SK-N-SH (cell line): Measurements from ENCODE around the gene SLC3A2. TPM values are rescaled to one million over a fixed set of nuclear protein-coding genes. Genes with fewer than 3 reads are reported as not detected.
"Not testable (repeated sequence)": the region's sequence is repeated elsewhere in the genome, so short reads cannot be mapped to it uniquely, and the experiment has no call there.

Experiments
- CTCF ChIA-PET: fragments of 300-600, 350-600 bp; formaldehyde crosslinking; extraction: SDS; loops from one replicate; lab custom pipeline; 2021; lab: Yijun Ruan, JAX
- POLR2A ChIA-PET: fragments of 350-600 bp; sonication (Branson Sonifier 250); formaldehyde crosslinking; extraction: SDS; loops from one replicate; lab custom pipeline; 2020; ENCODE audit warnings: antibody characterized with exemption, inconsistent platforms; lab: Yijun Ruan, JAX
- DNase-seq: peaks from one replicate; pipeline ENCODE4 v3.0.0; 2012
- H2AFZ ChIP-seq: fragments of 200-600 bp; sonication (generic); 2 replicates; pipeline ENCODE4 v1.8.1; 2016; ENCODE audit warnings: antibody characterized with exemption, mild to moderate bottlenecking, low read depth
- H3F3A ChIP-seq: fragments of 200-600 bp; sonication (generic); replicated peaks from 2 replicates; pipeline ENCODE3; 2016; ENCODE audit warnings: antibody characterized with exemption, mild to moderate bottlenecking; ENCODE audit not compliant: insufficient read depth
- H3K27ac ChIP-seq, 2 experiments: fragments of 200-500 bp in 1 of 2; fragments of 200-600 bp in 1 of 2; sonication (Bioruptor generic) in 1 of 2; sonication (generic), shearing (Covaris generic) in 1 of 2; 2 replicates each; pipeline versions ENCODE4 v1.5.1 to v1.6.1; 2014 to 2016; ENCODE audit warnings: low read depth in 2 of 2, inconsistent platforms in 1 of 2, low read length in 1 of 2, mild to moderate bottlenecking in 1 of 2, mixed read lengths in 1 of 2
- H3K27me3 ChIP-seq: fragments of 200-600 bp; sonication (generic), shearing (Covaris generic); 2 replicates; pipeline ENCODE4 v1.6.1; 2016; ENCODE audit warnings: mixed run types; ENCODE audit not compliant: insufficient read depth
- H3K36me3 ChIP-seq, 2 experiments: fragments of 200-500 bp in 1 of 2; fragments of 200-600 bp in 1 of 2; sonication (Bioruptor generic) in 1 of 2; sonication (generic) in 1 of 2; replicated peaks in 1 of 2; 2 replicates each; pipeline versions ENCODE3 to v1.5.1; 2014 to 2016; ENCODE audit warnings: low read length in 1 of 2, mild to moderate bottlenecking in 1 of 2; ENCODE audit not compliant: insufficient read depth in 2 of 2, control insufficient read depth in 1 of 2
- H3K4me1 ChIP-seq, 2 experiments: fragments of 200-500 bp in 1 of 2; fragments of 200-600 bp in 1 of 2; sonication (Bioruptor generic) in 1 of 2; sonication (generic), shearing (Covaris generic) in 1 of 2; 2 replicates each; pipeline versions ENCODE4 v1.5.1 to v1.6.1; 2014 to 2016; ENCODE audit warnings: low read depth in 1 of 2, low read length in 1 of 2, mixed run types in 1 of 2; ENCODE audit not compliant: insufficient read depth in 2 of 2, control insufficient read depth in 1 of 2
- H3K4me2 ChIP-seq: fragments of 200-600 bp; sonication (generic), shearing (Covaris generic); 2 replicates; pipeline ENCODE4 v1.6.1; 2017; ENCODE audit warnings: mixed run types
- H3K4me3 ChIP-seq, 2 experiments: fragments of 200-500 bp in 1 of 2; fragments of 200-600 bp in 1 of 2; sonication (Bioruptor generic) in 1 of 2; sonication (generic), shearing (Covaris generic) in 1 of 2; 2 replicates each; pipeline versions ENCODE4 v1.5.1 to v1.8.1; 2014 to 2016; ENCODE audit warnings: low read depth in 2 of 2, inconsistent platforms in 1 of 2, low read length in 1 of 2, mild to moderate bottlenecking in 1 of 2, mixed read lengths in 1 of 2, moderate library complexity in 1 of 2
- H3K79me2 ChIP-seq: fragments of 200-600 bp; sonication (generic); 2 replicates; pipeline ENCODE4 v1.8.1; 2017; ENCODE audit warnings: mild to moderate bottlenecking; ENCODE audit not compliant: insufficient read depth
- H3K9ac ChIP-seq: fragments of 200-600 bp; sonication (generic); 2 replicates; pipeline ENCODE4 v1.6.1; 2017; ENCODE audit warnings: mixed run types
- H3K9me2 ChIP-seq: fragments of 200-600 bp; sonication (generic); 2 replicates; pipeline ENCODE4 v1.6.1; 2017; ENCODE audit warnings: mixed run types
- H3K9me3 ChIP-seq: fragments of 200-600 bp; sonication (generic); 2 replicates; pipeline ENCODE4 v1.6.1; 2017; ENCODE audit warnings: mixed run types, mild to moderate bottlenecking, moderate library complexity
- H4K20me1 ChIP-seq: fragments of 200-600 bp; sonication (generic); 2 replicates; pipeline ENCODE4 v1.6.1; 2017; ENCODE audit warnings: mild to moderate bottlenecking, mixed run types; ENCODE audit not compliant: insufficient read depth
- ELF1 ChIP-seq: IDR thresholded peaks from 2 replicates; pipeline ENCODE4 v1.4.0; 2012
- GATA2 ChIP-seq: sonication (generic); formaldehyde crosslinking; IDR thresholded peaks from 2 replicates; pipeline ENCODE4 v1.5.0; 2020; ENCODE audit warnings: mild to moderate bottlenecking, missing genetic modification reagents
- IRF3 ChIP-seq: fragments of 150-350 bp; IDR thresholded peaks from 2 replicates; pipeline ENCODE4 v1.6.1; 2016; ENCODE audit warnings: mild to moderate bottlenecking, low read depth, low read length
- JUND ChIP-seq: IDR thresholded peaks from 2 replicates; pipeline ENCODE4 v1.4.0; 2012
- NFIC ChIP-seq: IDR thresholded peaks from 2 replicates; pipeline ENCODE4 v1.4.0; 2012; ENCODE audit warnings: borderline replicate concordance
- REST ChIP-seq: IDR thresholded peaks from 2 replicates; pipeline ENCODE4 v1.6.1; 2012; ENCODE audit warnings: mild to moderate bottlenecking, low read depth, low read length, moderate library complexity
- TAF1 ChIP-seq: IDR thresholded peaks from 2 replicates; pipeline ENCODE4 v1.6.1; 2012; ENCODE audit warnings: low read depth, mild to moderate bottlenecking, low read length, moderate library complexity, borderline replicate concordance
- USF2 ChIP-seq: fragments of 150-350 bp; IDR thresholded peaks from 2 replicates; pipeline ENCODE4 v1.6.1; 2017; ENCODE audit warnings: antibody characterized with exemption, low read length, low read depth, borderline replicate concordance
- ZBTB33 ChIP-seq: IDR thresholded peaks from 2 replicates; pipeline ENCODE4 v1.4.0; 2012; ENCODE audit warnings: low read depth, borderline replicate concordance
- WGBS: methylation state at CpG from one replicate; pipeline ENCODE4 v1.1.6; 2017; ENCODE audit warnings: low lambda C conversion rate; 5-methylcytosine and 5-hydroxymethylcytosine counted together
- polyA plus RNA-seq, 3 experiments: library from polyadenylated mRNA; depleted of rRNA; stranded (reverse); fragments of >200 nt; gene quantifications; 2 replicates each; pipeline ENCODE4 v1.2.3, GENCODE V29; 2012
- TF ChIP-seq, protein P1 (sequence below): fragments of 200-600 bp; sonication (generic); IDR thresholded peaks from 2 replicates; pipeline ENCODE4 v1.6.1; 2017; ENCODE audit warnings: antibody characterized with exemption, mild to moderate bottlenecking, moderate library complexity

The SLC3A2 gene
- polyA plus RNA-seq, 1 of the 3 experiments (the other 2 are of a cell fraction), result 308 TPM

DNA sequence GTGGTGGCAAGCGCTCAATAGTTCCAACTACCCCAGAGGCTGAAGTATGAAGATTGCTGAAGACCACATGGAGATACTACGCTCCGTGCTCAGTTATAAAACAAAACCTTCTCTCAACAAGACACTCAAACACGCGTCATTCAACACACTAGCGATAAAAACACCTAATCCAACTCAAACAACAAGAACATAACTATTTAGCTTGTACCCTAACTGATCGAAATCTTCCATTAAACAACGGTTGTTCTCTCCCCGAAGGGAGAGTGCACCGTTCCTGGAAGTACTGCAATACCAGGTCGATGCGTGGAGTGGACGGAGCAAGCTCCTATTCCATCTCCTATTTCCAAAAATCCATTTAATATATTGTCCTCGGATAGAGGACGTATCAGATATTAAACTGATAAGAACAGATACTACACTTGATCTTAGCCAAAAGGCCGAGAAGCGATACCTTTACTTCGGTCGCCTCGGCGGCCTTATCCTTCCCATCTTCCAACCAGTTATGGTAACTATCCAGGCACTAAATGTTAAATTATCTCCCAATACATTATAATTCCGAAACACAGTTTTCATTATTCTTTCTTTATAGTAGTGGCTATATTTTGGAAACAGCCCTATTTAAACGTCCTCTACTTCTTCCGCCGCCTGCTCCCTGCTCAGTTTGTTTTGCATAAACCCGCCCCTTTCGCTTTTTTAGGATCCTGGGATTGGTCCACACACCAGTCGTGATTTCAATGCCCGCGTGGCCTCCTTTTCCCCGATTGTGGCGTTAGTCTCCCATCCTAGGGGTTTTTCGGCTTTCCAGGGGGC is 39.1 kb upstream of the SLC3A2 start (continued):
- TF ChIP-seq IRF3 (no peak), GATA2 (CRISPR knock-in tag) (peak; percentile 92), REST (no peak; the same call in 1 of the 2 replicates), TAF1 (peak; percentile 81)
- TF ChIP-seq, protein P1, sequence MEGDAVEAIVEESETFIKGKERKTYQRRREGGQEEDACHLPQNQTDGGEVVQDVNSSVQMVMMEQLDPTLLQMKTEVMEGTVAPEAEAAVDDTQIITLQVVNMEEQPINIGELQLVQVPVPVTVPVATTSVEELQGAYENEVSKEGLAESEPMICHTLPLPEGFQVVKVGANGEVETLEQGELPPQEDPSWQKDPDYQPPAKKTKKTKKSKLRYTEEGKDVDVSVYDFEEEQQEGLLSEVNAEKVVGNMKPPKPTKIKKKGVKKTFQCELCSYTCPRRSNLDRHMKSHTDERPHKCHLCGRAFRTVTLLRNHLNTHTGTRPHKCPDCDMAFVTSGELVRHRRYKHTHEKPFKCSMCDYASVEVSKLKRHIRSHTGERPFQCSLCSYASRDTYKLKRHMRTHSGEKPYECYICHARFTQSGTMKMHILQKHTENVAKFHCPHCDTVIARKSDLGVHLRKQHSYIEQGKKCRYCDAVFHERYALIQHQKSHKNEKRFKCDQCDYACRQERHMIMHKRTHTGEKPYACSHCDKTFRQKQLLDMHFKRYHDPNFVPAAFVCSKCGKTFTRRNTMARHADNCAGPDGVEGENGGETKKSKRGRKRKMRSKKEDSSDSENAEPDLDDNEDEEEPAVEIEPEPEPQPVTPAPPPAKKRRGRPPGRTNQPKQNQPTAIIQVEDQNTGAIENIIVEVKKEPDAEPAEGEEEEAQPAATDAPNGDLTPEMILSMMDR, result no peak

DNA sequence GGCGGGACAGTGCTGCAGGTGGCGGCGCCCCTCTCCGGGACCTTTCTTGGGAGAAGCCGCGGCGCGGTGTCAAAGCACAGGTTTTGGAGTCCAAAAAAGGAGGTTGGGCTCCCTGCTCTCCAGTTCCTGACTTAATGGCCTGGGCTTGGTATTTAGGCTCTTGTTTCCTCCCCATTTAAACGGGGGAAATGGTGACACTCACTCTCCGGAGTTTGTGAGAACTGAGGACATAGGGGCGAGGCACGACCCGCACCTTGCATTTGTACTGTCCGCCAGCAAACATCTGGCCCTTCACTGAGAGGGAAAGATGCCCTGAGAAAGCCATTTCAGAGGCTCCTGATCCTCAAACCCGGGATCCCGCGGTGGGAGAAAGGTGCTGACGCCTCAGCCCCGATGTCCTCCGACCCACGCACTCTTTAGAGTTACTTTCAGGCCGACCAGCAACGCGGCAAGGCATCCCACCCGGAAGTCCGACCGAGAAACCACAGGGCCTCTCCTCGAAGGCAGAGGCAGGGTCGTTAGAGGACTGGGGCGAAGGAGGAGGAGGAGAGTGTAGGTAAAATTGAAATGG is 38.4 kb upstream of the SLC3A2 start:
- peaks cover 20% of the 10 kb centered on the region for H3K79me2 ChIP-seq
- H3K36me3 ChIP-seq, result no peaks in the 10 kb centered on the region
- no peaks in the 10 kb centered on the region for H3K27me3 ChIP-seq
- ChIA-PET POLR2A (interaction anchor here (1.0 to 3.5 kb wide), 18 partner anchors 12 to 250 kb away, joined by 3 to 146 read pairs (median 9); partner anchors contain the start of genes BSCL2, HNRNPUL2, LBHD1 and SLC3A2), CTCF (interaction anchor here (0.8 to 3.0 kb wide), 3 partner anchors 12 to 56 kb away, joined by 3 to 18 read pairs (median 5); partner anchors contain the start of gene TMEM179B)
- H3F3A ChIP-seq, result peaks cover 19% of the 10 kb centered on the region
- H3K4me1 ChIP-seq, result peaks cover 13 to 15% of the 10 kb centered on the region in 2 experiments; a peak in 2 of 4 replicates
- H3K9me3 ChIP-seq, result no peaks in the 10 kb centered on the region
- peak overlapping the region; percentile 94 to 95 for H3K27ac ChIP-seq
- peak overlapping the region; percentile 86 for H3K9ac ChIP-seq
- WGBS, result 48% methylated on average over 24 of the region's 30 CpGs
- H2AFZ ChIP-seq, result peak overlapping the region; percentile 89
- DNase-seq, result no peak
- no peaks in the 10 kb centered on the region for H4K20me1 ChIP-seq
- H3K9me2 ChIP-seq, result no peaks in the 10 kb centered on the region
- H3K4me3 ChIP-seq, result peak overlapping the region; percentile 37 to 59
- peak overlapping the region; percentile 86 for H3K4me2 ChIP-seq
- TF ChIP-seq JUND, result no peak
- no peak for TF ChIP-seq ELF1
- no peak for TF ChIP-seq ZBTB33
- no peak for TF ChIP-seq GATA2 (CRISPR knock-in tag)
- TF ChIP-seq USF2, result no peak
- no peak for TF ChIP-seq NFIC

GRCh38 chr11:62842891-62843290 is 37.8 kb upstream of the SLC3A2 start:
- H3K9me3 ChIP-seq, H4K20me1 ChIP-seq, H3K4me3 ChIP-seq, H3K9ac ChIP-seq, H3K9me2 ChIP-seq, H3K27me3 ChIP-seq, H3K4me2 ChIP-seq, H3K36me3 ChIP-seq, DNase-seq: not testable (repeated sequence)
- Histone ChIP-seq H2AFZ (peak overlapping the region; percentile 89; the same call in 1 of the 2 replicates), H3F3A (peaks cover 19% of the 10 kb centered on the region), H3K4me1 (peaks cover 9 to 13% of the 10 kb centered on the region in 2 experiments; a peak in 2 of 4 replicates), H3K27ac (peak overlapping the region in 1 of 2 experiments; percentile 95; a peak in 2 of 4 replicates), H3K79me2 (peaks cover 14% of the 10 kb centered on the region)
- ChIA-PET POLR2A (interaction anchor here (3.5 kb wide), 1 partner anchor 13 kb away, joined by 18 read pairs; no protein-coding TSS in a partner anchor), CTCF (interaction anchor here (0.8 kb wide), 1 partner anchor 56 kb away, joined by 3 read pairs; no protein-coding TSS in a partner anchor)
- 94% methylated on average over 9 of the region's 9 CpGs for WGBS
